ENCODE results near the gene SLC15A3. TPM values are rescaled to one million over a fixed set of nuclear protein-coding genes. Genes with fewer than 3 reads are reported as not detected.

Gene SLC15A3
- not detected in 5 replicates for total RNA-seq (2022; extraction: Qiagen RNA extraction)

DNA sequence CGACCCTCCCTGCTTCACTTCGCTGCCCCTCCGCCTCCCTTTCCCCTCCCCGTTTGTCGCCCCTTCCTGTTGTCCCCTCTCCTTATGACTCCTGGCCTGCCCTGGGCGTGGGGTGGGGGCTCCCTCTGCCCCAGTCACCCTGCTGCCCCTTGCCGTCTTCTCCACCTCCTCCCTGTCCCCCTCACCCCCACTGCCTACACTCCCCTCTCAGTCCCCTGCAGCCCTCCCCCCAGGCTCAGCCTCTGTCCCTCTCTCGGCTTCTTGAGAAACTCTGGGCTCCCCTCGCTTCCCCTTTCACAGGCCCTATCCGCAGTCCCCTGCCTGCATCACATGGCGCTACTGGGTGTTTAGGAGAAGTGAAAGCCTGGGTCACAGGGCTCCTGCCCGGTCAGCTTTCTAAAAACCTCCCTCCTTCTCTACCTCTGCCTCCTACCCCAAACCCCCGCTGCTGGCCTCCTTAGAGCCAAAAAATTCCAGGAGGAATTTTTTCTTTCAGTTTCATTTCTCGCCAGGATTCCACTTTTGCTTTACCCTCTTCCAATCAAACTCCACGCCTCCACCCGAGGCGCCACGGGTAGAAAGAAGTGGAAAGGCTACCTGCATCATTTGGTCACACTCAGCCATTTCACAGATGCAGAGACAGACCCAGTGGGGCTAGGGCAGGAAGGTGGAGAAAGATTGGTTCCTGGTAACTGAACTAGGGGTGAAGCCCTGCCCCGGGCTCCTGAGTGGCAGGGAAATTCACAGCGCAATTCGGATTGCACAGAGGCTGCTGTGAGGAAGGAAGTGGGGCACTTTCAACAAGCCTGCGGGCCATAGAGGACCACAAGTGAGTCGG is at the start of gene SLC15A3:
SLC15A3 (minus strand) TSS at position 273 of the 838 bp plus-strand sequence. CDS start 625 bp downstream, outside the sequence.

DNA sequence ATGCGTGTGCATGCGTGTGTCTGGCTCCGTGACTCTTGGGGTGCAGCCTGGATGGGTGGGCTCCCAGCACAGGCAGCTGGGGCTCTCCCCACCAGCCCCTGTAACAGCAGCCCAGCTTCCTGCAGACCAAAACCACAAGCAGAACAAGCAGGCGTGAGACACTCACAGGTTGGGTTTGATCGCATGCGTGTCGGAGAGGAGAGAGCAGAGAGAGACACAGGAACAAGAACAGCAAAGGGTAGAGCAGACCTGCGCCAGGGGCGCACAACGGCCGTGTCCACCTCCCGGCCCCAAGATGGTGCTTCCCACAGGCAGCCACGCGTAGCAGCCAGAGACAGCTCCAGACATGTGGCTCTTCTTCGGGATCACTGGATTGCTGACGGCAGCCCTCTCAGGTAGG is 19.5 kb upstream of the SLC15A3 start, which contains the start of gene CD6:
CD6 (plus strand) TSS at position 161 of the 400 bp plus-strand sequence; CDS start at position 347, 186 bp downstream.

DNA sequence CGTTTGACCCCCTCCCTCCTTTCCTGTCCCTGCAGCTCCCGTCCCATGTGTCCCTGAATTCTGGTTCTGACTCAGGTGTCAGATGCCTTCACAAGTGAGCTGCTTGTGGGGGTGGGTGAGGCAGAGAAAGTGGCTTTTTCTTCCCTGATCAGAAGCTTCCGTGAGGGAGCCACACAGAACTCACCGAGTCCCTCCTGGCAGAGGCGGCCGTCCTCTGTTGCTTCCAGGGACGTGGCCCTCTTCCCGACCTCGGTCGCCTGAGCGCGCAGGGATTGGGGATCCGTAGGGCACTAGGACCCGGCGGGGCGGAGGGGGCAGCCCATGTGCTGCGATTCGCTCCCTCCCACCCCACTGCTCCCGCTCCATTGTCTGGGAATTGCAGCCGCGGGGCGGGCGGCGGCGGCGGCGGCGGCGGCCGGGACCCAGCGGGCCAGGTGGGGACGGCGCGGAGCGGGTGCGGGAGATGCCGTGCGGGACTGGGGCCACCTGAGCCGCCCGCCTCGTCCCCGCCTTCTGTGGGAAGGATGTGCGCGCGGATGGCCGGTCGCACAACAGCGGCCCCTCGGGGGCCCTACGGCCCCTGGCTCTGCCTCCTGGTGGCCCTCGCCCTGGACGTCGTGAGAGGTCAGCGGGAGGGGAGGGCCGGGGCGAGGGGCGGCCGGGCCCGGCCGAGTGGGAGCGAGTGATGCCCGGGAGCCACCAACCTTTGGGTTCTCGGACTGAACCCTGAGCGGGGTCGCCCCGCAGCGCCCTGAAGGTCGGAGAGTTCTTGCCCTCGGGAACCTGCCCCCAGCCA is 27.7 kb downstream of the SLC15A3 start, which contains the start of gene TMEM132A:
TMEM132A (plus strand) TSS at position 351 of the 796 bp plus-strand sequence; CDS start at position 525, 174 bp downstream.

DNA sequence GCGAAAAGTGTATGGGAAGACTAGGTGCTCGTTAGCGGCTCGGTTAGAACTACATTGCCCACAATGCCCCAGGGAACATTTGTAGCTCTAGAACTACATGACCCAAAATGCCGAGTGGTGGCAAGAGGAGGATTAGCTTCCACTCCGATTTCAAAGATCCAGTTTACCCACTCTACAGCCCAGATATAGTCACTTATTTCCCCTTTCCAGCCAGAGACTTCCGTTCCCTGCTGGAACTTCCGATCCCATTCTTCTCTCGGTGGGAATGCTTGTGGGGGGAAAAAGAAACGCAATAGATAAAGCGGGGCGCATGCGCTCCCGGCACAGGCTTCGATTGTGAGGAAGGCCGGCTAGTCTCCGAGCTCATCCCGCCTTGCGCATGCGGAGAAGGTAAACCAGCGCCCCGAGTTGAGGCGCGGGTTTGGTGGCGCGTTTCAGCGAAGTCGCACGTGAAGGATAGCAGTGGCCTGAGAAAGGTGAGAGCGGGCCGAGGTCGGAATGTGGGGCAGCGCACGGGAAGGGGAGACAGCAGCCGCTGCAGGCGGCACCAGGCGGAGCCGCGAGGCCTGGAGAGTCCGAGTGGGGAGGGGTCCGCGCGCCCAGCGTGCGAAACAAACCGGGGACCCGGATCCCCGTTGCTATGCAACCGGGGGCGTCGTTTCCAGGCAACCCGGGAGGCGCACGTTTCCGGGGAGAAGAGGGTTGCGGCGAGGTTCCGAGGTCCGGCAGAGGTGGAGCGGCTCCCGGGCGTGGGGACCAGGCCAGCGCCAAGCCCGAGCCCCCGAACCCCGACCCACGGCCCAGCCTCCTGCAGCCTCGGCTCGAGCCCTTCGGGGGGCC is 38.0 kb downstream of the SLC15A3 start, which contains the start of gene TMEM109:
TMEM109 (plus strand) TSS at position 366 of the 840 bp plus-strand sequence. CDS start 5,536 bp downstream, outside the sequence.

DNA sequence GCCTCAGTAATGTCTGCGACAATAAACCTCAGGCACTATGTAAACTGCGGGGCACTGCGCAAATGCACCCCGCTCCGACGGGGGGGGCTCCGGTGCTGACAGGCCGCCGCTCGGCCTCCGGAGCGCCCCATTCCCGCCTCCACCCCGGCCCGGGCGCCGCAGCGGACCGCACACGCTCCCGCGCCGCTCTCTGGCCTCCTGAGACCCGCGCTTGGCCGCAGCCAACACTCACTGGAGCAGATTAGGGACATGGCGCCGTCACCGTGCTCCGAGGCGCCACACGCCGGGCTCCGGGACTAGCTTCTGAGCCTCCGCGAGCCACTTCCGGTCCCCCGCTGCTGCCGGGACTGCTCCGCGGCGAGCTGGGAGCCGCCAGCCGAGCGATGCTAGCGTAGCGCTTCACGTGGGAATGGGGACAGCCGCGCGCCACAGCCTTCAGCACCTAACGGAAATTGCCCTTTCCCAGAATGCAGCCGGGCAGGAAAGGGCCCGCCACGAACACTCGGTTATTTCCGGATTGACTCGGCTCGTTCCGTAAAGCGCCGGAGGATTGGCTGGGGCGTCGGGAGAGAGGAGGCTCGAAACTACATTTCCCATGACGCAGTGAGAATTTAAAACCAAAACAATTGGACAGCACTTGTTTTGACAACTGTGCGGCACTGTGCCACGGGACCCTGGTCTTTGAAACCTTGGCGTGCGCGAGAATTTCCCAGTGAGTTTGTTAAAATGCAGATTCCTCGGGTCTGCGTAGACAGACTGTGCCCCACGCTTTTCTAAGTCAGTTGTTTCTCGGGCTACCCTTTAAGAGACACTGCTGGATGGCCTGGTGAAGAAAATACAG is 45.6 kb downstream of the SLC15A3 start, which contains the start of gene PRPF19:
PRPF19 (minus strand) TSS at position 454 of the 841 bp plus-strand sequence; CDS start at position 251, 203 bp downstream.

Other genes with a start within 250 kb of the SLC15A3 start
- not detected in 5 replicates for gene MS4A18, start 227.5 kb downstream of the SLC15A3 start, total RNA-seq (2022; extraction: Qiagen RNA extraction)
- gene MS4A15, start 195.3 kb downstream of the SLC15A3 start, total RNA-seq (2022; extraction: Qiagen RNA extraction) = not detected in 5 replicates
- not detected in 5 replicates for gene MS4A10, start 166.8 kb downstream of the SLC15A3 start, total RNA-seq (2022; extraction: Qiagen RNA extraction)
- gene CCDC86, start 110.1 kb downstream of the SLC15A3 start, total RNA-seq (2022; extraction: Qiagen RNA extraction) = 86.0 to 111 TPM (median 97.8 TPM) in 5 replicates
- gene PTGDR2, start 96.2 kb downstream of the SLC15A3 start, total RNA-seq (2022; extraction: Qiagen RNA extraction) = 0.06 to 0.08 TPM (median 0.07 TPM) in 4 of 5 replicates, not detected in the other
- gene ZP1, start 84.6 kb downstream of the SLC15A3 start, total RNA-seq (2022; extraction: Qiagen RNA extraction) = 0.09 to 0.19 TPM (median 0.12 TPM) in 5 replicates
- gene PRPF19, start 45.6 kb downstream of the SLC15A3 start, total RNA-seq (2022; extraction: Qiagen RNA extraction) = 162 to 194 TPM (median 189 TPM) in 5 replicates
- 98.8 to 134 TPM (median 126 TPM) in 5 replicates for gene TMEM109, start 38.0 kb downstream of the SLC15A3 start, total RNA-seq (2022; extraction: Qiagen RNA extraction)
- gene TMEM132A, start 27.7 kb downstream of the SLC15A3 start, total RNA-seq (2022; extraction: Qiagen RNA extraction) = 110 to 179 TPM (median 170 TPM) in 5 replicates
- 0.07 to 0.20 TPM (median 0.15 TPM) in 5 replicates for gene CD6, start 19.5 kb upstream of the SLC15A3 start, total RNA-seq (2022; extraction: Qiagen RNA extraction)
- gene CD5, start 150.3 kb upstream of the SLC15A3 start, total RNA-seq (2022; extraction: Qiagen RNA extraction) = not detected in 5 replicates
- gene VPS37C, start 209.2 kb upstream of the SLC15A3 start, total RNA-seq (2022; extraction: Qiagen RNA extraction) = 16.8 to 19.7 TPM (median 18.2 TPM) in 5 replicates

All from A549 treated with CORT108297 at 1 μM for 4 hours (cell line).